HepG2 (cell line): Measurements from ENCODE around the gene CCL19. TPM values are rescaled to one million over a fixed set of nuclear protein-coding genes. Genes with fewer than 3 reads are reported as not detected.

Experiments used
- HOXA9 ChIP-seq: sonication (generic); formaldehyde crosslinking; IDR thresholded peaks from 2 replicates; pipeline ENCODE4 v1.8.1; 2022; ENCODE audit warnings: missing genetic modification reagents, mild to moderate bottlenecking, moderate library complexity, borderline replicate concordance
- KDM1A ChIP-seq: IDR thresholded peaks from 2 replicates; pipeline ENCODE4 v1.6.1; 2016; ENCODE audit warnings: missing compliant biosample characterization
- KLF16 ChIP-seq, 2 experiments: sonication (generic) in 1 of 2; formaldehyde crosslinking in 1 of 2; IDR thresholded peaks; 2 replicates each; pipeline versions ENCODE4 v1.6.1 to v1.8.0; 2016 to 2023; ENCODE audit warnings: missing genetic modification reagents in 2 of 2, missing compliant biosample characterization in 1 of 2
- MBNL3 ChIP-seq: fragments of 250-450 bp; sonication (Bioruptor Pico); conservative IDR thresholded peaks from 2 replicates; pipeline ENCODE4 v1.8.0; 2022; ENCODE audit warnings: mild to moderate bottlenecking, inconsistent platforms
- MED1 ChIP-seq: sonication (generic); formaldehyde crosslinking; IDR thresholded peaks from 2 replicates; pipeline ENCODE4 v1.4.0; 2020; ENCODE audit warnings: missing genetic modification reagents
- MED8 ChIP-seq: sonication (generic); formaldehyde crosslinking; IDR thresholded peaks from 2 replicates; pipeline ENCODE4 v1.8.1; 2023; ENCODE audit warnings: mild to moderate bottlenecking, missing genetic modification reagents; ENCODE audit not compliant: insufficient replicate concordance
- POGK ChIP-seq: sonication (generic); formaldehyde crosslinking; conservative IDR thresholded peaks from 2 replicates; pipeline ENCODE4 v1.8.0; 2022; ENCODE audit warnings: mild to moderate bottlenecking, moderate library complexity, missing genetic modification reagents
- POLR2AphosphoS2 ChIP-seq: IDR thresholded peaks from 2 replicates; pipeline ENCODE4 v1.6.1; 2011; ENCODE audit warnings: low read depth, low read length, improper control_type of control experiment
- ZNF282 ChIP-seq: fragments of 450-650 bp; IDR thresholded peaks from 2 replicates; pipeline ENCODE4 v1.6.1; 2018; ENCODE audit not compliant: partially characterized antibody
- ZNF331 ChIP-seq: sonication (generic); formaldehyde crosslinking; IDR thresholded peaks from 2 replicates; pipeline ENCODE4 v1.4.0; 2020; ENCODE audit warnings: missing genetic modification reagents
- ZNF33A ChIP-seq: sonication (generic); formaldehyde crosslinking; IDR thresholded peaks from 2 replicates; pipeline ENCODE4 v1.5.1; 2020; ENCODE audit warnings: missing genetic modification reagents, mild to moderate bottlenecking, moderate library complexity, borderline replicate concordance
- ZNF589 ChIP-seq: sonication (generic); formaldehyde crosslinking; conservative IDR thresholded peaks from 2 replicates; pipeline ENCODE4 v1.8.0; 2022; ENCODE audit warnings: mild to moderate bottlenecking, moderate library complexity, missing genetic modification reagents
- ZNF646 ChIP-seq: sonication (generic); formaldehyde crosslinking; IDR thresholded peaks from 2 replicates; pipeline ENCODE4 v1.9.0; 2021; ENCODE audit warnings: mild to moderate bottlenecking, missing genetic modification reagents
- ZNF800 ChIP-seq: sonication (generic); formaldehyde crosslinking; IDR thresholded peaks from 2 replicates; pipeline ENCODE4 v1.4.0; 2020; ENCODE audit warnings: missing genetic modification reagents
- polyA plus RNA-seq, 8 experiments: library from polyadenylated mRNA; depleted of rRNA in 3 of 8; stranded (reverse) in 7 of 8; unstranded in 1 of 8; fragments of >200 nt; fragmentation: Illumina TruSeq in 4 of 8; extraction: Trizol in 4 of 8; gene quantifications; 2 replicates each; pipeline versions ENCODE4 v1.2.1 to v1.2.3, GENCODE V29; 2011 to 2016; ENCODE audit warnings: low read depth in 4 of 8, missing spikeins in 1 of 8, mixed read lengths in 1 of 8; ENCODE audit not compliant: insufficient read depth in 1 of 8
- total RNA-seq, 5 experiments: library from RNA; depleted of rRNA; stranded (reverse); fragments of >200 nt; fragmentation: Illumina TruSeq; extraction: Trizol; gene quantifications; 2 replicates each; pipeline ENCODE4 v1.2.3, GENCODE V29; 2016; ENCODE audit warnings: low read depth in 1 of 5

CCL19 gene
- total and polyA plus RNA-seq, 2 of the 13 experiments (the other 11 are each of a cell fraction or from before 2014, with no cell fraction given) = not detected

- 0 out of 2 replicates have a peak, but pooled peaks have one; percentile 23 for TF ChIP-seq POGK (CRISPR knock-in tag)
- peak; percentile 44 for TF ChIP-seq MED1 (CRISPR knock-in tag)
- no peak for TF ChIP-seq MED8 (CRISPR knock-in tag)
- TF ChIP-seq POLR2AphosphoS2 = no peak
- TF ChIP-seq ZNF646 (CRISPR knock-in tag) = no peak
- TF ChIP-seq ZNF331 = peak; percentile 99
- no peak for TF ChIP-seq MBNL3 (CRISPR knock-in tag)
- TF ChIP-seq HOXA9 (CRISPR knock-in tag) = no peak
- TF ChIP-seq KLF16 (CRISPR knock-in tag; IDR thresholded peaks at IDR 0.05) = 0 out of 4 replicates have a peak, but pooled peaks of 1 of the 2 experiments have one; percentile 35
- no peak for TF ChIP-seq KDM1A (CRISPR knock-in tag)
- TF ChIP-seq ZNF589 (CRISPR knock-in tag) = no peak
- TF ChIP-seq ZNF282 = no peak
- TF ChIP-seq ZNF800 = no peak
- no peak for TF ChIP-seq ZNF33A (CRISPR knock-in tag)
Observed at GRCh38 chr9:34688329-34689115, 2.6 kb downstream of the CCL19 start (continued).
